Loucy (cell line): ENCODE measurements around the gene CXCL1.

Experiments
- EZH2phosphoT487 ChIP-seq: fragments of 200-600 bp; IDR thresholded peaks from 2 replicates; pipeline ENCODE4 v1.6.1; 2018; ENCODE audit warnings: antibody characterized with exemption, mild to moderate bottlenecking, moderate library complexity, borderline replicate concordance
- TF ChIP-seq, protein P1 (sequence below): fragments of 200-600 bp; sonication (generic); conservative IDR thresholded peaks from 2 replicates; pipeline ENCODE4 v1.5.1; 2014; ENCODE audit warnings: mild to moderate bottlenecking, antibody characterized with exemption, low read length

DNA sequence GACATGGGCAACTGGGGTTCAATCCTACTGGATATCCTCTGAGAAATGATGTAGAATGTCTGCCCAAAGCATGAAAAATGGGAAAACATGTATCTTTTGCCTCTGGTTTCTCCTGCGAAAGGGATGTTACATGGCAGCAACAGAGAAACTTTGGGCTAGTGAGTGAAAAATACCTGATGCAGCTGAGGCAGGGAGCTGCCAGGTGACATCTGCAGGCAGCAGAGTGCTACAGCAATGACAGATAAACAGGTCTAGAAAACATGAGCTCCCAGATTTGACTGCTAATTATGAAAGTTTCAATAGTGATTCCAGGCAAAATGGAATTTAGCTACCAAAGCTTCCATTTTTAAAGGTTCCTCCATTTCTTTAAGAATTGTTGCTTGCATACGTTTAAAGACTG lies 4.8 kb upstream of the CXCL1 start:
- TF ChIP-seq, protein P1, sequence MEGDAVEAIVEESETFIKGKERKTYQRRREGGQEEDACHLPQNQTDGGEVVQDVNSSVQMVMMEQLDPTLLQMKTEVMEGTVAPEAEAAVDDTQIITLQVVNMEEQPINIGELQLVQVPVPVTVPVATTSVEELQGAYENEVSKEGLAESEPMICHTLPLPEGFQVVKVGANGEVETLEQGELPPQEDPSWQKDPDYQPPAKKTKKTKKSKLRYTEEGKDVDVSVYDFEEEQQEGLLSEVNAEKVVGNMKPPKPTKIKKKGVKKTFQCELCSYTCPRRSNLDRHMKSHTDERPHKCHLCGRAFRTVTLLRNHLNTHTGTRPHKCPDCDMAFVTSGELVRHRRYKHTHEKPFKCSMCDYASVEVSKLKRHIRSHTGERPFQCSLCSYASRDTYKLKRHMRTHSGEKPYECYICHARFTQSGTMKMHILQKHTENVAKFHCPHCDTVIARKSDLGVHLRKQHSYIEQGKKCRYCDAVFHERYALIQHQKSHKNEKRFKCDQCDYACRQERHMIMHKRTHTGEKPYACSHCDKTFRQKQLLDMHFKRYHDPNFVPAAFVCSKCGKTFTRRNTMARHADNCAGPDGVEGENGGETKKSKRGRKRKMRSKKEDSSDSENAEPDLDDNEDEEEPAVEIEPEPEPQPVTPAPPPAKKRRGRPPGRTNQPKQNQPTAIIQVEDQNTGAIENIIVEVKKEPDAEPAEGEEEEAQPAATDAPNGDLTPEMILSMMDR, result peak; percentile 73
- no peak for TF ChIP-seq EZH2phosphoT487
